NOMO-1 treated with dmso at 0.1 percent for 144 hours (cell line): ENCODE measurements around the gene UBTD2.
"Not testable (repeated sequence)": the region's sequence is repeated elsewhere in the genome, so short reads cannot be mapped to it uniquely, and the experiment has no call there.

ENCODE experiments used
- DNase-seq: peaks from one replicate; lab custom pipeline; 2025; ENCODE audit not compliant: unreplicated experiment; lab: John Stamatoyannopoulos, UW

Gene UBTD2, protein sequence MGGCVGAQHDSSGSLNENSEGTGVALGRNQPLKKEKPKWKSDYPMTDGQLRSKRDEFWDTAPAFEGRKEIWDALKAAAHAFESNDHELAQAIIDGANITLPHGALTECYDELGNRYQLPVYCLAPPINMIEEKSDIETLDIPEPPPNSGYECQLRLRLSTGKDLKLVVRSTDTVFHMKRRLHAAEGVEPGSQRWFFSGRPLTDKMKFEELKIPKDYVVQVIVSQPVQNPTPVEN

GRCh38 chr5:172283020-172283861 is at the start of gene UBTD2:
TSS of gene UBTD2 (minus strand) at chr5:172283764. CDS start at chr5:172283665, 99 bp downstream.
- peak; percentile 66 for DNase-seq

DNA sequence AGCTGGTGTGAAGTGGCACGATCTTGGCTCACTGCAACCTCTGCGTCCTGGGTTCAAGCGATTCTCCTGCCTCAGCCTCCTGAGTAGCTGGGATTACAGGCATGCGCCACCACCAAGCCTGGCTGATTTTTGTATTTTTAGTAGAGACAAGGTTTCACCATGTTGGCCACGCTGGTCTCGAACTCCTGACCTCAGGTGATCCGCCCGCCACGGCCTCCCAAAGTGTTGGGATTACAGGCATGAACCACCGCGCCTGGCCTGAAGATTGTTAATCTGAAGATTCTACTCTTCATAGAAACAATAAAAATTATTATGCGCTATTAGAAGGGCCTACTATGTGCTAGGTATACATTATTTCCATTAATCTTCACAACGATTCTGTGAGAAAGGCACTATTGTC is 43.3 kb upstream of the UBTD2 start:
- not testable (repeated sequence) for DNase-seq

- no peak for DNase-seq
Measured at GRCh38 chr5:172325452-172325851, 41.9 kb upstream of the UBTD2 start.

- DNase-seq, result no peak
Measured at GRCh38 chr5:172322028-172322965, 38.7 kb upstream of the UBTD2 start.

- DNase-seq, result no peak
Measured at GRCh38 chr5:172321593-172321992, 38.0 kb upstream of the UBTD2 start.

GRCh38 chr5:172319708-172320441 is 36.3 kb upstream of the UBTD2 start:
- no peak for DNase-seq

- no peak for DNase-seq
Measured at GRCh38 chr5:172315587-172316493, 32.3 kb upstream of the UBTD2 start.

- no peak for DNase-seq
Measured at GRCh38 chr5:172313915-172314314, 30.4 kb upstream of the UBTD2 start.

DNA sequence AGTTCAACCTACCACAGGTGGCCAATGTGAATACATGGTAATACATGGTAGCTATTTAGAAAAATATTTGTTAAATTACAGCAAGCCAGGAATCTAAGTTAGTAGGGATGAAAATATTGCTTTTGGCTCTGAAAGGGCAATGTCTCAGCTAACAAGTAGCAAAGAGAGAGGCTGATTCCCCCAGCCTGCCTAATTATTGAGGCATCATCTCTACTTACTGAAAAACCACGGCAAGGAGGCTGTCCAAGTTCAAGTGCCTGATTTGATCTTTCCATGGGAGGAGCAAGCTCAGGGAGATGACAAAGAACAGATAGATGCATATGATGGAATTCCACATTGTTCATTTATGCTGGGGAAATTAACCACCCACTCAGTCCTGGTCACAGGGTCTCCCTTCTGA is 28.7 kb upstream of the UBTD2 start:
- no peak for DNase-seq

DNA sequence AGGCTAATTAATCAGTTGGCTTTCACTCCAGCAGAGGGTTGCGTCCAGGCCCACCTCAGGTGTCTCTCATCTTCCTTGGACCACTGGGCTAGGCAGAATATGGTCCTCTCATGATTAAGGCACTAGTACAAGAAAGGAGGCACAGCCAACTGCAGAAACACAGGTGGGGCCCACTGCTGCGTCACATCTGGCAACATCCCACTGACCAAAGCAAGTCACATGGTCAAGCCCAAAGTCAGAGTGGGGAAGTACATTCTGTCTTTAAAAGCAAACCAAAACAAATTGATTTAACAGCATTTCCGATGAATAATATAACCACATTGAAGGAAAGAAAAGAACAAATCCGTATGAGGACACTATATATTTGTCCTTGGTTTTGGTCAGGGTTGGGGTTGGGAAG is 28.0 kb upstream of the UBTD2 start:
- DNase-seq, result no peak

- no peak for DNase-seq
Measured at GRCh38 chr5:172311026-172311425, 27.5 kb upstream of the UBTD2 start.

DNA sequence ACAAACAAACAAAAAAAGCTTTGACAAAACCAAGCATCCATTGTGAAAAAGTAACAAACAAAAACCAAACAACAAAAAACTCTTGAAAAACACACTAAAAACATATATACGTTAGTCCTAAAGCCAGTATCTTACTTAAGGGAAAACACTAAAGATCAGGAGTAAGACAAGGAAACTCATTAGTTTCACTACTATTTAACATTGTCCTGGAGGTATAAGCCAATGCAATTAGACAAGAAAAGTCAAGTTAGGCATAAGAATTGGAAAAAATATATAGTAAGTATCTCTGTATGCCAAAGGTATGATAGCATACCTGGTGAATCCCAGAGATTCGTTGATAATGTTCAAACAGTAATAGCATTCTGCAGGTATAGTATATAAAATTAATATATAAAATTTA is 21.8 kb upstream of the UBTD2 start:
- DNase-seq, result no peak

DNA sequence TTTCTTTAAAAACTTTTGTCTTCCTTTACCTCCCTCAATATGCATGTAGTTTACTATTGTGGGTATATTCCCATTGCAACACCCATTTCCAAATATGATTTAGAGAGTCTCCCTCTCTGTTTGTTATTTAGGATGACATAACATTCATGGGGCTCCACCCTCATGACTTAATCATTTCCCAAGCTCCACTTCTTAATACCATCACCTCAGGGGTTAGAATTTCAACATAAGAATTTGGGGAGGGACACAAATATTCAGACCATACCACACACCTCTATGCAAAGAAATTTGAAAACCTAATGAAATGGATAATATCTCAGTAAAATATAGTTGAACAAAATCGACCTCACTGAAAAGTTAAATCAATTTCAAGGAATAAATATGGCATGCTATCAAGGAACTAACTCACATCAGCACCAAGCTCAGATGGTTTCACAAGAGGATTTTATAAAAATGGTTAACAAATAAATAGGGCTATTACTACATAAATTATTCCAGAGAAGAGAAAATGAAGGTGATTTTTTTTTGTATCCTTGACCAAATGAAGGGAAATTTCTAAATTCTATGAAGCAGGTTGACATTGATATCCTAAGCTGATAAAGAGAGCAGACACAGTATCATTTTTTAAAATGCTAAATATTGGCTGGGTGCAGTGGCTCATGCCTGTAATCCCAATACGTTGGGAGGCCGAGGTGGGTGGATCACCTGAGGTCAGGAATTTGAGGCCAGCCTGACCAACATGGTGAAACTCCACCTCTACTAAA is 20.2 kb upstream of the UBTD2 start:
- DNase-seq, result no peak

DNA sequence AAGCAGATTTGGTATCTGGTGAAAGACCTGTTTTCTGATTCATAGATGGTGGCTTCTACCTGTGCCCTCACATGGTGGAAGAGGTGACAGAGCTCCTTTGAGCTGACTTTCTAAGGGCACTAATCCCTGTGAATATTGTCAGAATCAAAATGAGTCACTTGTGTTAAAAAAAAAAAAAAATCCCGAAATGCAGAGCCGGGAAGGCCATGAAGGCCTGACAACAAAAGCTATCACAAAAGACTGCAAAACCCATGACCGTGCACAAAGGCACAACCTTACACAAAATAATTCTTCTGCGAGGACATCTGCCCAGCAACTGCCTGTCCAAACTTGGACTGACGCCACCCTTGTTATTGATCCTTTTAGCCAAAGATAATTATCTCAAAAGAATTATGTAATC is 19.6 kb upstream of the UBTD2 start:
- no peak for DNase-seq

- no peak for DNase-seq
Measured at GRCh38 chr5:172302047-172302710, 18.6 kb upstream of the UBTD2 start.

GRCh38 chr5:172299916-172300439 is 16.4 kb upstream of the UBTD2 start:
- no peak for DNase-seq

DNA sequence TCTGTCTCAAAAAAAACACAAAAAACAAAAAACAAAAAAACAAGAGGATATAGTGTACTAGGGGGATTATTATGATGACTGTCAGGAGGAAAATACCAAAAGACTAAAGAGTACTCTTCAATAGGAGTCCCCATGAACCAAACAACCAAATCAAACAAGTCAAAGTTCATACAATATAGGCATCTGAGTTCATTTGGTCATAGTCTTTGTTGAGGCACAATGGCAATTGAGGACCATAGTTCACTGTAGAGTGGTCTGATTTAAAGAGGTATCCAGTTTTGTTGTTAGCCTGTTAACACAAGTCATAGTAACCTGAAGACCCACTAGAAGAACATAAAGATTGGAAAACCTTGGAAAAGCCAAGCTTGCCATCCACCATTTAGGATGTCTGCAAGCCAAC is 11.3 kb upstream of the UBTD2 start:
- DNase-seq, result no peak

DNA sequence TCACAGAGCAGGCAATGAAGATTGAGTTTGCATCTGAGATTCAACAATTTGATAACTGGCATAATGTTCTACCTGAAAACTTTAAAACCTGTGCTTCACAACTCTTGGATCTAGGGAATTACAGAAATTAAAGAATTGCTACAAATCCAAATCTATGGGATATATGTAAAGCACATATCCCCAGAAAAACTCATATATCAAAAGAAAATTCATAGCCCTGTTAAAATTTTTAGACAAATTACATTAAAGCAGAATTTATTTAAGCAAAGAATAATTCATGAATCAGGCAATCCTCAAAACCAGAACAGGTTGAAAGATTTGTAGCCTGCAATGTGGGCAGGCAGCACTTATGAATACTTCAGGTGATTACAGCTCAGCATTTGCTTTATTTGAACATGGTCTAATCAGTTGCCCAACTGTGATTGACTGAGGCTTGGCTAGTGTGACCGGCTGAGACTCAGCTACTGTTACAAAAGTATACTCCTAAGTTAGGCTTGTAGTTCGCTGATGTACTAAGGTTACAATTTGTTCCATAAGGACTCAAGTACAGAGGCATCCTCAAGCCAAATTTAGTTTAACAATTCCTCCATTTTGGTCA is 10.3 kb upstream of the UBTD2 start:
- DNase-seq, result no peak
